GM08714 (cell line): ENCODE measurements around the gene PSPH.
A peak's percentile ranks its signal among the peaks of the same experiment; 100 is the strongest.
"Not testable (repeated sequence)": the region's sequence is repeated elsewhere in the genome, so short reads cannot be mapped to it uniquely, and the experiment has no call there.

ENCODE experiments used
- H3K4me3 ChIP-seq: fragments of 200-500 bp; sonication (Bioruptor generic); 2 replicates; pipeline ENCODE4 v1.5.1; 2014; ENCODE audit warnings: mild to moderate bottlenecking, low read length, inconsistent platforms
- ZNF274 ChIP-seq: IDR thresholded peaks from 2 replicates; pipeline ENCODE4 v1.6.1; 2012; ENCODE audit warnings: mild to moderate bottlenecking, low read depth, low read length

Gene PSPH

GRCh38 chr7:56079450-56080185 lies 28.4 kb upstream of the PSPH start:
- no peak overlapping the region for H3K4me3 ChIP-seq
- TF ChIP-seq ZNF274 = no peak

DNA sequence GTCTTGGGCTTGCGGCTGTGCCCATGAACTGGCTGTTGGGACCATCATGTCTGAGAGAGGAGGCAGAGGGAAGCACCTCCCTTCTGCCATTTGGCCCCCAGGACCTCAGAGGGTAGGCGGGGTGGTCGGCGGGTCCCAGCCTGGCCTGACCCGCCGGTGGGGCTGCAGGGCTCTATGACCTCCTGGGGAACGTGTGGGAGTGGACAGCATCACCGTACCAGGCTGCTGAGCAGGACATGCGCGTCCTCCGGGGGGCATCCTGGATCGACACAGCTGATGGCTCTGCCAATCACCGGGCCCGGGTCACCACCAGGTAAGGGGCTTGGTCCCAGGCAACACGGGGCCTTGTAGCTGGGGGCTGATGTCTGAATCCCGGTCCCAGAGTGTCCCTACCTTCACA lies 27.0 kb upstream of the PSPH start:
- TF ChIP-seq ZNF274 = no peak
- no peak overlapping the region for H3K4me3 ChIP-seq

DNA sequence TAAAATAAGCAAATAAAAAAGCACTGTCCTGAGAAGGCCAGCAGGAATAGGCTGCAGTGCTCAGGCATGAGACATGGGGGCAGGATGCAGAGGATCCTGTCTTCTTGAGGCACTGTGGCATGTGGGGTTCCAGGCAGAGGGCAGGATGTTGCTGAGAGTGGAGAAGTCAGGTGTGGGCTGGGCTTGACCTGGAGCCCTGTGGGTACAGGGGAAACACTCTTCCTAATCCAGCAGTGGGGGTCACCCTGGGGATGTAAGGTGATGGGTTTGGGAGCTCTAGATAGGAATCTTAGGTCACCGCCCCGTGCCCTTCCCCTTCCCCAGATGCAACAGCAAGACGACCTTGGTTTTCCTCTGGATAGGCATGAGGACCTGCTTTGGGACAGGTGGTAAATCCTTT lies 26.4 kb upstream of the PSPH start:
- H3K4me3 ChIP-seq = no peak overlapping the region
- no peak for TF ChIP-seq ZNF274

DNA sequence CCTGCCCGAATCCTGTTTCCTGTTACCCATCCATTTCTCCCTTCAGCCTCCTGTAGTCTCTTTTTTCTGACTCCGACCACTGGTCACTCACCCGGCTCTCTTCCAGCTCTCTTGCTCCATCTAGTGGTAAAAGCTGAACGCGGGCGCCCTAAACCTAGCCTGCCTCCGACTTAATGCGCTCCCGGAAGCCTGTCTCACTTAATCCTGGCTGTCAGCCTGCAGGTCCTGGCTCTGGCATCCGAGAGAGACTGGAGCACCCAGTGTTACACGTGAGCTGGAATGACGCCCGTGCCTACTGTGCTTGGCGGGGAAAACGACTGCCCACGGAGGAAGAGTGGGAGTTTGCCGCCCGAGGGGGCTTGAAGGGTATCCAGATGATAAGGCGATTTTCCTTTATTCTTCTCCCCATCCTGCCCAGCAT lies 23.1 kb upstream of the PSPH start:
- H3K4me3 ChIP-seq = no peak overlapping the region

DNA sequence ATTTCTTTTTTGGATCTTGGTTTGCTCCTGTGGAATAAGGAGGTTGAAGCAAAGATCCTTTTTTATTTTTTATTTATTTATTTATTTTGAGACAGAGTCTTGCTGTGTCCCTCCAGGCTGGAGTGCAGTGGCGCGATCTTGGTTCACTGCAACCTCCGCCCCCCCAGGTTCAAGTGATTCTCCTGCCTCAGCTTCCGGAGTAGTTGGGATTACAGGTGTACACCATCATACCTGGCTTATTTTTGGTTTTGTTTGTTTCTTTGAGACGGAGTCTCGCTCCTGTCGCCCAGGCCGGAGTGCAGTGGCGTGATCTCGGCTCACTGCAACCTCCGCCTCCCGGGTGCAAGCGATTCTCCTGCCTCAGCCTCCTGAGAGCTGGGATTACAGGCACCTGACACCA lies 15.1 kb upstream of the PSPH start:
- H3K4me3 ChIP-seq = not testable (repeated sequence)

More for the DNA sequence above, 23.1 kb upstream of the PSPH start:
- TF ChIP-seq ZNF274 = no peak

DNA sequence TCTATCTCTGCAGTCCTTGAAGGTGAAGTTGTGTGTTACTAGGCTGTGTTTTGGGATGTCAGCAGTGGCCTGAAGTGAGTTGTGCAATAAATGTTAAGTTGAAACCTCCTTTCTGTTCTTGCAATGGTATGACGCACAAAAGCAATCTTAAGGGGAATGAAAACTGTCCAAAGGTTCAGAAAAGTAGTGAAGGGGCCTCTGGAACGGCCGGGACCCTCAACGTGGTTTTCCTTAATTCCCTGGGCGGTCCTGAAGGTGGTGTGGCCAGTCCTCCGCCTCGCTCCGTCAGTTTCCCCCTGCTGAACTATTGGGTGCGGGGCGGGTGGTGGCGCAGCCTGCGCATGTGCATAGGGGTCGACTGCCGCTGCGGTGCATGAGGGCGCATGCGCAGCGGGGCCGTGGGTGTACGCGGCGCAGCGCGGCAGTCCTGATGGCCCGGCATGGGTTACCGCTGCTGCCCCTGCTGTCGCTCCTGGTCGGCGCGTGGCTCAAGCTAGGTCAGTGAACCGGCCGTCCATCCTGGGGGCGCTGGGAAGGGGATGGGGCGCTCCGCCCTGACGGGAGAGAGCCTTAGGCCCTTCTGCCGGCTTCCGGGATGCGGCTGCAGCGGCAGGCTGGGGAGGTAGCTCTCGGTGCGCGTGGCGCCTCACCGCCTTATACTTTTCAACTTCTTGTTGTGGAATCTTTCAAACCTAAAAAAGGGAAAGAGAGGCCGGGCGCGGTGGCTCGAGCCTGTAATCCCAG lies 12.8 kb upstream of the PSPH start, which contains the start of gene SUMF2:
TSS of gene SUMF2 (plus strand) at position 405 of the 744 bp plus-strand sequence. CDS start at position 431, 26 bp downstream.
- no peak for TF ChIP-seq ZNF274
- H3K4me3 ChIP-seq = peak within 1 kb of the TSS; percentile 83

DNA sequence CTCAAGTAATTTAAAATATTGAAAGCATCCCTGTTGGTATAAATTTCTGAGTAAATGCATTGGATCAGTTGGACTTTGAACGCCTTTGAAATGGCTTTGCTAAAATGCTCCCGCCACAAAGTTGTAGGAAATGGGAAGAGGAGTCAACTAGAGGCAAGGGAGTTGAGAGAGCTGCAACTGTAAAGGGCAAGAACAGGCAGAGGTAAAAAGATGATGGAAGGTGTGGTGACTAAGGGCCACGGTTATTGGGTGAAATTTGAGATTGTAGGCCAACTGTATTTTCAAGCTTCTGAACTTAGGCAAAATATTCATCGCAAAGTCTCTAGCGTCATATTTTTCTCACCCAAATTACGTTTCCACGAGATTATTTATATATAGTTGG lies 12.2 kb upstream of the PSPH start:
- TF ChIP-seq ZNF274 = no peak
- H3K4me3 ChIP-seq = no peak overlapping the region

- TF ChIP-seq ZNF274 = no peak
- no peak overlapping the region for H3K4me3 ChIP-seq
These were observed 11.1 kb upstream of the PSPH start for GRCh38 chr7:56062382-56062781.

DNA sequence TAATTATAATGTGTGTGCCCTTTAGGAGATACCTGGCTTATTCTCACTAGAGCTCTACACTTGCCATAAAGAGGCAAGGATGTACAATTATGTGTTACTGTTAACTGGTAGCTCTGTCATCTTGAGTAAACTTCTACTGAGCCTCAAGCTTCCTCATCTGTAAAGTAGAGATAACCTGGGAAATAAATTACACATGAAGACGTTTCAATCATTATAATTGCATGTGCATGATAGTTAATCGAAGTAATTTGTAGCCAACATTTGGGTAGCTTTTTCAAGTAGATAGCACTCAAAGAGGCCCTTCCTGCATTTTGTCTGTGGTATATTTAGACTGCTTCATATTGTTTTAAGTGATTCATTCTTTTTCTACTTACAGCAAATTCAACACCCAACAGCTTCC lies 2.7 kb upstream of the PSPH start:
- H3K4me3 ChIP-seq = no peak overlapping the region
- TF ChIP-seq ZNF274 = no peak

GRCh38 chr7:56053379-56053778 lies 2.1 kb upstream of the PSPH start:
- no peak for TF ChIP-seq ZNF274
- H3K4me3 ChIP-seq = peak overlapping the region; percentile 4; the same call in 1 of the 2 replicates

GRCh38 chr7:56051053-56051338 lies 248 bp downstream of the PSPH start:
- no peak for TF ChIP-seq ZNF274
- H3K4me3 ChIP-seq = peak overlapping the region; percentile 98

DNA sequence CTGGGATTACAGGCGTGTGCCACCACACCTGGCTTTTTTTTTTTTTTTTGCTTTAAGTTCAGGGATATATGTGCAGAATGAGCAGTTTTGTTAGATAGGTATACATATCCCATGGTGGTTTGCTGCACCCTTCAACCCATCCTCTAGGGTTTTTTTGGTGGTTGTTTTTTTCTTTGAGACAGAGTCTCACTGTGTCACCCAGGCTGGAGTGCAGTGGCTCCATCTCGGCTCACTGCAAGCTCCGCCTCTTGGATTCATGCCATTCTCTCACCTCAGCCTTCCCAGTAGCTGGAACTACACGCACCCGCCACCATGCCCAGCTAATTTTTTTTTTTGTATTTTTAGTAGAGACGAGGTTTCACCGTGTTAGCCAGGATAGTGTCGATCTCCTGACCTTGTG lies 2.5 kb downstream of the PSPH start:
- not testable (repeated sequence) for H3K4me3 ChIP-seq

DNA sequence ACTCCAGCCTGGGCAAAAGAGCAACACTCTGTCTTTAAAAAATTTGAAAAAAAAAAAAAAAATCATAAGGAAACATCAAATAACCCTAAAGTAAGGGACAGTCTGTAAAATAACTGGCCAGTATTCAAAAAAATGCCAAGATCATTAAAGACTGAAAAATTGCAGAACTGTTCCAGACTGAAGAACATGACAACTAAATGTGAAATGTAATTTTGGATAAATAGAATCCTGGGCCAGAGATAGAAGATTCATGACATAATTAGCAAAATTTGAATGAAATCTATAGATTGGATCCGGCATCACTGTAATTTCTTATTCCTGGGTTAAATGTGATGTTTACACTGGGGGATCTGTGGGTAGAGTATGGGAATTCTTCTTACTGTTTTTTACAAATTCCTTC lies 3.0 kb downstream of the PSPH start:
- no peak for TF ChIP-seq ZNF274
- no peak overlapping the region for H3K4me3 ChIP-seq

DNA sequence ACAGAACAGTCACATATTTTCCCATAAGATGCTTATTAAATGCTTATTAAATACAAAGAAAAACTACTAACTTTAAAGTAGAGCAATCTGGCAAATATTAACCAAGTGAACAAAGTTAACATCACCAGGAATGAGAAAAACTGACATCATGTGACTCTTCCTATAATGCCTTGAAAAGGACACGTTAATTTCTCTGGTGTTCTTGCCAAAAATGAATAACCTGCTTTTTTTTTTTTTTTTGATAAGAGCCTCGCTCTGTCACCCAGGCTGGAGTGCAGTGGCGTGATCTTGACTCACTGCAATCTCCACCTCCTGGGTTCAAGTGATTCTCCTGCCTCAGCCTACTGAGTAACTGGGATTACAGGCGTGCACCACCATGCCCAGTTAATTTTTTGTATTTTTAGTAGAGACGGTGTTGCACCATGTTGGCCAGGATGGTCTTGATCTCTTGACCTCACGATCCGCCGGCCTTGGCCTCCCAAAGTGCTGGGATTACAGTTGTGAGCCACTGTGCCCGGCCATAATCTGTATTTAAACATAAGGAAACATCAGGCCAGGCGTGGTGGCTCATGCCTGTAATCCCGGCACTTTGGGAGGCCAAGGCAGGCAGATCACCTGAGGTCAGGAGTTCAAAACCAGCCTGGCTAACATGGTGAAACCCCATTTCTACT lies 3.7 kb downstream of the PSPH start:
- not testable (repeated sequence) for H3K4me3 ChIP-seq

GRCh38 chr7:56046721-56047445 lies 4.4 kb downstream of the PSPH start:
- H3K4me3 ChIP-seq = no peak overlapping the region
- no peak for TF ChIP-seq ZNF274

DNA sequence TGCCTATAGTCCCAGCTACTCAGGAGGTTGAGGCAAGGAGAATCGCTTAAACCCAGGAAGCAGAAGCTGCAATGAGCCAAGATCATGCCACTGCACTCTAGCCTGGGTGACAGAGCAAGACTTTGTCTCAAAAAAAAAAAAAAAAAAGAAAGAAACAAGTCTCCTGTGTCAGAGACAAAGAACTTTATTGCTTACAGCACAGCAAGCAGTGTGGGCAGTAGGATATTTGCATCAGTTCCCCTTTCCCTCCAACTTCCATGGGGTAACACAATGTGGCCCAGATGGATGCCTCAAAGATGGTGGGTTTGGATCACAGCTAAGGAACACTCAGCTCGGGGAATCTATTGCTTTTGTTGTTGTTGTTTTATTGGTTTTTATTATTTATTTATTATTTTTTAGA lies 5.5 kb downstream of the PSPH start:
- not testable (repeated sequence) for H3K4me3 ChIP-seq
